GM19395 (cell line): ENCODE measurements around the gene LRRC18.

Experiments used
- ATAC-seq: cut with Tn5 transposase; IDR thresholded peaks from one replicate; pipeline ENCODE4 v1.9.1; 2021; ENCODE audit warnings: mild to moderate bottlenecking, moderate library complexity; ENCODE audit not compliant: unreplicated experiment

Gene LRRC18

DNA sequence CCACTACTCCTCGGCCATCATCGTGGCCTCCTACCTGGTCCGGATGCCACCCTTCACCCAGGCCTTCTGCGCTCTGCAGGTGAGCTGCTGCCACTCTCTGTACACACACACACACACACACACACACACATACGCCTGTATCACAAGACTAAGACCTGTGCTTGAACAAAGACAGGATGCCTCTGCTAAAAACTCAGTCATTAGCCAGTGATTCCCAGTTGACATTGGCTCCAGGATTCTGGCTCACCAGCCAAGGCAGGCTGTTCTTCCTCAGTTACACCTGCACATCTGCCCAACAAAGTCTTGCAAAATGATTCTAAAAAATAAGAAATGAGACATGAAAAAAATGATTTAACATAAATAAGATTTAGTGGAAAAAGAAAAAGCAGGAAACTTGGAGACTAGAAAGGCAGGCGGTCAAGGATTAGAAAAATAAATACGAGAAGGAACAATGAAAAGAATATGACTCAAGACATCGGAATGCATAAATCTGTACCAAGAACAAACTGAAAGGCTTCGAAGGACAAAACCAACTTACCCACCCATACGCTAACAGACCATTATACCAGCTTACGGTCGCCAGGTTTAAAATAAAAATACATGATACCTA is 7.4 kb upstream of the LRRC18 start:
- ATAC-seq, result no peak

GRCh38 chr10:48946332-48946731 is 6.7 kb upstream of the LRRC18 start:
- ATAC-seq, result no peak

- no peak for ATAC-seq
Observed at GRCh38 chr10:48945441-48946130, 5.9 kb upstream of the LRRC18 start.

GRCh38 chr10:48944171-48944570 is 4.5 kb upstream of the LRRC18 start:
- ATAC-seq, result no peak

DNA sequence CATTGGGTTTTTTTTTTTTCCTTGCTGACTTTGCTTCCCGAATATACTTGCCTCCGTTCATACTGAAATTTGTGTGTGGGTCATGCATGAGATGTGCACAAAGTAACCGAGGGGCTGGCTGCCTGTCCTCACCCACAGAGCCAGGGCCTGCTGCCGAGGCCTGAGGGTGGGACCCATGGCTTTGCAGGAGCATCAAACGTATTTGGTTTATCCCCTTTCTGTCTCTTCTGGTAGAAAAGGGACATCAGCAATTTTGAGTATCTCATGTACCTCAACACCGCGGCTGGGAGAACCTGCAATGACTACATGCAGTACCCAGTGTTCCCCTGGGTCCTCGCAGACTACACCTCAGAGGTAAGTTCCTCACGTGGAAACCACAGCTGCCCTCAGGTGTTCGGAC is 3.5 kb upstream of the LRRC18 start:
- no peak for ATAC-seq

DNA sequence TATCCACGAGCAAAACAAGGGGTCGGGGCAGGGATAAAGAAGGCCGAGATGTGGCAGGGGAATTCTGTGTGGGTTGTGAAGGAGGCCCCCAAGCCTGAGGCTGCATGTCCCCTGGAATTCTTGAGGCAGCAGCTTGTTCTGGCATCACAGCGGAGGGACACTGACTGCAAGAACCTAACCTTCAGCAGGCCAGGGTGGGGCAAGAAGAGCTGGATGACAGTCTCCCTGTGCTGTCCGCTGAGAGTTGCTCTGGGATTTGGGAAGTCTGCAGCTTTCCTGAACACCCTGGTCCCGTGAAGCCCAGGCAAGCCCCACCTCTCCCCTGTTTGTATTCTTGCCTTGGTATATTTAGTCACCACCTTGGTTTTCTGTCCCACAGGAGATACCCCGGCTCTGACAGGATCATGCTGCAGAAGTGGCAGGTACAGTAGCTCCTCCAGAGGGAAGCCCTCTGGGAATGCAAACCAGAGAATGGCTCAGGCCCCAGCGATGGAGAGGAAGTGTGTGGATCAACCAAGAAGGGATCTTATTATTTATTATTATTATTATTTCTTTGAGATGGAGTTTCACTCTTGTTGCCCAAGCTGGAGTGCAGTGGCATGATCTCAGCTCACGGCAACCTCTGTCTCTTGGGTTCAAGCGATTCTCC is 1.9 kb upstream of the LRRC18 start:
- no peak for ATAC-seq

DNA sequence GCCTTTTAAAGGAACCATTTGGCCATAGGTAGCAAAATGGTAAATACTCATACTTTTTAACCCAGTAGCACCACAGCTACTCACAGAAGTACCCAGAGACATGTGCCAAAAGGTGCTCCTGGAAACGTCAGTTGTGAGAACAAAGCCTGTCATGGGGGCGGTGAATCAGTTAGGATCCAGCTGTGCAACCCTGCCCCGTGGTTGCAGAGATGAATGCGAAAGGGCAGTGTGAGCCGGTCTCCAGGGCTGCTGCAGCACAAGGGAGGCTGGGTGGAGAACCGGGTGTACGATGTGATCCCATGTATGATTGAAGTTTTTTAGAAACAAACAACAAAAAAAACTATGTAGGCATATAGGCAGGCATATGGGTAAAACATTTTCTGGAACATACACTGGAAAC is 1.3 kb upstream of the LRRC18 start:
- ATAC-seq, result no peak

GRCh38 chr10:48940372-48940771 is 732 bp upstream of the LRRC18 start:
- no peak for ATAC-seq

GRCh38 chr10:48938990-48939536 is 577 bp downstream of the LRRC18 start:
- no peak for ATAC-seq

DNA sequence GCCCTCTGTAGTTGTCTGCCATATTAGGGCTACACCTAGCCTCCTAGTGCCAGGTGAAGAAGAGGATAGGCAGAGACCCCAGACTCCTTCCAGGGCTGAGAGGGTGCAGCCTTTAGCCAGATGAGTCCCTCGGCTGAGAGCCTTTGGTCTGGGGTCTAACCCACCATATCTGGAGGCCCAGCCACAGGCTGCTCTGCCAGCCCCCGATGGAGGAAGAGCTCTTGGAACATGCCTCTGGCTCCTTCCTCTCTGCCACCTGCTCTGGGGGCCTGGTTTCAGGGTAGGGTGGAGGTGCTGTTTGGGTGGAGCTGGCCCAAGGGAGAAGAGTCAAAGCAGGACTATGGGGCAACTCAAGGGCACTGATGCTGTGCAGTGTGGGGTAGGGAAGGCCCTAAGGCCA is 1.4 kb downstream of the LRRC18 start:
- no peak for ATAC-seq

GRCh38 chr10:48937796-48938195 is 1.8 kb downstream of the LRRC18 start:
- ATAC-seq, result no peak

DNA sequence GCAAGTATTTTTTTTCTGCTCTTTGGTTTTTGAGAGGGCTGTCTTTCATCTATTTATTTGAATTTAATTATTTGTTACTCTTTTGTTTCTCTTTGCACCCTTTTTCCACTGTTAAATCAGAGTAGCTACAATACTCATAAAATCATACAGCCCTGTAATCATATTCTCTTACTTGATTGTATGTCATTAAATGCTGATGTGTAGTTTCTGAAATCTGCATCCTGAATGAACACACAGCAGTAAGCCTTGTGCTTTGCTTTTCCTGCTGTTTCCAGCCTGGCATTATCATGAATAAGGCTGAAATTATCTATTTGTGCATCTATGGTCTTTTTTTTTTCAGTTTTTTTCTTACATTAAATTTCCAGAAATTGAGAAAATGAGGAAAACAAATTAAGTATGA is 4.1 kb downstream of the LRRC18 start:
- ATAC-seq, result no peak

GRCh38 chr10:48934672-48935501 is 4.8 kb downstream of the LRRC18 start:
- no peak for ATAC-seq

GRCh38 chr10:48932831-48933664 is 6.6 kb downstream of the LRRC18 start:
- ATAC-seq, result no peak

GRCh38 chr10:48931188-48931587 is 8.5 kb downstream of the LRRC18 start:
- ATAC-seq, result no peak

- no peak for ATAC-seq
Observed at GRCh38 chr10:48929413-48929990, 10.1 kb downstream of the LRRC18 start.

DNA sequence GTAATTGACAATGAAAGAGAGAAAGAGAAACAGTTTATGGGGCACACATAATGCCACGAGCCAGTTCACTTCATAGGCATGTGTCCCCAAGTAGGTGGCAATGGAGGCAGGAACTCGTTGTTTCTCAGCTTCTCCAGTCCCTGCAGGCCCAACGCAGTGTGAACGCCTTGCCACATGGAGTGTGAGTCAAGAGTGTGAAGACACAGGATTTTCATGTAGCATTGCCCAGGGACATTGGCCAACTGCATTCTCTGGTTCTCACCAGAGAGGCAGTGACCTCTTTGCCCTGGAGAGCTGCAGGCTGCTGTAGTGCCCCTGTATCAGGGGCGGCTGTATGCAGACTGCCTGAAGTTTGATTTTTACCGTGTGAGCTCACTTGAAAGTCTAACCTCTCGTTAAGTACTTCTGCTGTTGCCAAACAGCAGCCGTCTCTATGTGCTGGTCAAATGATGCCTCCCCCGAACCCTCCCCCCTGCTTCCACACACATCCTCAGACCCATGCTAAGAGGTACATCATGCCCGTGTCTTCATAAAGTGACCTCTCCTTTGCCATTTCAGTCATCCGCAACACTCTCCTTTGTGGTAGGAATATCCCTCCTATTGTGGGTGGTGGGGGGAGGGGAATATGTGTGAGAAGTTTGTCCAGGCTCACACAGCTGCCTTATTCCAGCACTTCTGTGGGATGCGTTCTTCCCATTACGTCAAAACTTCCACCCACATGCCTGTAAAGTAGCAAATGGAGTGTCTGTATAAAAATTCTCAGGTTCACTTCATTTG is 12.7 kb downstream of the LRRC18 start:
- no peak for ATAC-seq

- no peak for ATAC-seq
Observed at GRCh38 chr10:48926255-48926654, 13.4 kb downstream of the LRRC18 start.

- no peak for ATAC-seq
Observed at GRCh38 chr10:48924988-48925387, 14.7 kb downstream of the LRRC18 start.
